ENCODE data around the gene TSEN54. TPM values are rescaled to one million over a fixed set of nuclear protein-coding genes. Genes with fewer than 3 reads are reported as not detected.

The TSEN54 gene
- total RNA-seq, 2 experiments from 2014 or later, result 55.6 to 60.5 TPM

- POLR2A ChIA-PET, result no interaction called here
- no peaks in the 10 kb centered on the region for H3K9me3 Mint-ChIP-seq
- CTCF ChIA-PET, result no interaction called here
These were observed 25.2 kb upstream of the TSEN54 start for GRCh38 chr17:75490953-75491649.

DNA sequence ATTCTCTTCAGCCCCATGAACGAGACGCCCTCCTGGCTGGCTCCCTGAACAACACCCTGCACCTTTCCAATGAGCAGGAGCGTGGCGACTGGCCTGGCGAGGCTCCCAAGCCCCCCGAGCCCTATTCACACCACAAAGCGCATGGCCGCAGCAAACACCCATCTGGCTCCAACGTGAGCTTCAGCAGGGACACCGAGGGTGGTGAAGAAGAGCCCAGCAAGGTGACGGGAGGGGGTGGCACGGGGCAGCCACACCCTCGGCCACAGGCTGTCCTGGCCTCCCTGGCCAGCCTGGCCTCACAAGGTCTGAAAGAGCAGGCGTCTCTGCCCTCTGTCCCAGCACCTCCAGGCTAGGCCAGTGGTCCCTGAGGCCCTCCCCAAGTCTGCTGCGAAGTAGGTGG lies 24.6 kb upstream of the TSEN54 start:
- Mint-ChIP-seq H3K27ac (no peak overlapping the region), H3K4me1 (peaks cover 18% of the 10 kb centered on the region), H3K9me3 (no peaks in the 10 kb centered on the region), H3K36me3 (ENCODE audit: low read depth) (peaks cover 10% of the 10 kb centered on the region), H3K4me3 (no peak overlapping the region), H3K27me3 (no peaks in the 10 kb centered on the region)
- POLR2A ChIA-PET, result no interaction called here
- CTCF ChIA-PET, result no interaction called here
- no peak for DNase-seq

More at GRCh38 chr17:75490953-75491649, 25.2 kb upstream of the TSEN54 start:
- H3K27ac Mint-ChIP-seq, result no peak overlapping the region
- no peak for DNase-seq
- peaks cover 23% of the 10 kb centered on the region for H3K4me1 Mint-ChIP-seq
- H3K4me3 Mint-ChIP-seq, result no peak overlapping the region
- no peaks in the 10 kb centered on the region for H3K27me3 Mint-ChIP-seq
- H3K36me3 Mint-ChIP-seq (ENCODE audit: low read depth), result peaks cover 15% of the 10 kb centered on the region

GRCh38 chr17:75492555-75493168 lies 23.7 kb upstream of the TSEN54 start:
- H3K36me3 Mint-ChIP-seq (ENCODE audit: low read depth), result peaks cover 12% of the 10 kb centered on the region
- peaks cover 8% of the 10 kb centered on the region for H3K4me1 Mint-ChIP-seq
- no peak for DNase-seq
- H3K27me3 Mint-ChIP-seq, result no peaks in the 10 kb centered on the region
- ChIA-PET CTCF (no interaction called here), POLR2A (interaction anchor here (0.9 kb wide), 1 partner anchor 36 kb away, joined by 3 read pairs; the partner anchor contains the start of gene TMEM94)
- H3K4me3 Mint-ChIP-seq, result no peak overlapping the region
- no peaks in the 10 kb centered on the region for H3K9me3 Mint-ChIP-seq
- no peak overlapping the region for H3K27ac Mint-ChIP-seq

GRCh38 chr17:75493476-75494129 lies 22.7 kb upstream of the TSEN54 start:
- peaks cover 15% of the 10 kb centered on the region for H3K36me3 Mint-ChIP-seq (ENCODE audit: low read depth)
- no peaks in the 10 kb centered on the region for H3K9me3 Mint-ChIP-seq
- peaks cover under 1% of the 10 kb centered on the region for H3K4me1 Mint-ChIP-seq
- no peak overlapping the region for H3K4me3 Mint-ChIP-seq
- no peaks in the 10 kb centered on the region for H3K27me3 Mint-ChIP-seq
- POLR2A ChIA-PET, result no interaction called here
- no peak overlapping the region for H3K27ac Mint-ChIP-seq
- CTCF ChIA-PET, result no interaction called here
- DNase-seq, result no peak

GRCh38 chr17:75494326-75494877 lies 21.9 kb upstream of the TSEN54 start:
- no peak overlapping the region for H3K27ac Mint-ChIP-seq

DNA sequence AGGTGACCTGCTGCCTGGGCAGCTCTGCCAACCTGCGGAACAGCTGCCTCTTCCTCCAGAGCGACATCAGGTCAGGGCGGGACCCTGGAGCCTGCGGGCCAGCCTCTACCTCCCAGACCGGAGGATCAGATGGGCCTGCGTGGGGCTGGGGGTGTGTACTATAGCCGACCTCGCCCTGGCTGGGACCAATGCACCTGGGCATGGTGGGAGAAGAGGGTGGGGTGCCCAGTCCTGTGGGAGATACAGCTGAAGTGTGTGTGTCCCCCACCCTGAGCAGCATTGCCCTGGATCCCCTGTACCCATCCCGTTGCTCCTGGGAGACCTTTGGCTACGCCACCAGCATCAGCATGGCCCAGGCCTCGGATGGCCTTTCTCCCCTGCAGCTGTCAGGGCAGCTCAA lies 20.3 kb upstream of the TSEN54 start:
- H3K36me3 Mint-ChIP-seq (ENCODE audit: low read depth), result peaks cover 13% of the 10 kb centered on the region
- H3K27ac Mint-ChIP-seq, result no peak overlapping the region
- no peaks in the 10 kb centered on the region for H3K27me3 Mint-ChIP-seq
- no peaks in the 10 kb centered on the region for H3K9me3 Mint-ChIP-seq
- DNase-seq, result no peak
- POLR2A ChIA-PET, result interaction anchor here (1.1 kb wide), 1 partner anchor 39 kb away, joined by 3 read pairs; no protein-coding TSS in a partner anchor
- CTCF ChIA-PET, result no interaction called here
- no peaks in the 10 kb centered on the region for H3K4me1 Mint-ChIP-seq
- H3K4me3 Mint-ChIP-seq, result no peak overlapping the region

More at GRCh38 chr17:75494326-75494877, 21.9 kb upstream of the TSEN54 start:
- Mint-ChIP-seq H3K4me3 (no peak overlapping the region), H3K36me3 (ENCODE audit: low read depth) (peaks cover 15% of the 10 kb centered on the region), H3K4me1 (no peaks in the 10 kb centered on the region), H3K9me3 (no peaks in the 10 kb centered on the region), H3K27me3 (no peaks in the 10 kb centered on the region)
- DNase-seq, result no peak
- ChIA-PET CTCF (no interaction called here), POLR2A (no interaction called here)

- H3K4me1 Mint-ChIP-seq, result no peaks in the 10 kb centered on the region
- POLR2A ChIA-PET, result interaction anchor here (0.7 kb wide), 2 partner anchors 9 to 42 kb away, joined by 3 read pairs; partner anchors contain the start of gene TMEM94
- no peaks in the 10 kb centered on the region for H3K27me3 Mint-ChIP-seq
- no peak for DNase-seq
- peaks cover 8% of the 10 kb centered on the region for H3K36me3 Mint-ChIP-seq (ENCODE audit: low read depth)
- CTCF ChIA-PET, result interaction anchor here (1.6 kb wide), 1 partner anchor 11 kb away, joined by 4 read pairs; no protein-coding TSS in a partner anchor
- no peak overlapping the region for H3K27ac Mint-ChIP-seq
- no peak overlapping the region for H3K4me3 Mint-ChIP-seq
- H3K9me3 Mint-ChIP-seq, result no peaks in the 10 kb centered on the region
These were observed 18.1 kb upstream of the TSEN54 start for GRCh38 chr17:75498039-75498725.

DNA sequence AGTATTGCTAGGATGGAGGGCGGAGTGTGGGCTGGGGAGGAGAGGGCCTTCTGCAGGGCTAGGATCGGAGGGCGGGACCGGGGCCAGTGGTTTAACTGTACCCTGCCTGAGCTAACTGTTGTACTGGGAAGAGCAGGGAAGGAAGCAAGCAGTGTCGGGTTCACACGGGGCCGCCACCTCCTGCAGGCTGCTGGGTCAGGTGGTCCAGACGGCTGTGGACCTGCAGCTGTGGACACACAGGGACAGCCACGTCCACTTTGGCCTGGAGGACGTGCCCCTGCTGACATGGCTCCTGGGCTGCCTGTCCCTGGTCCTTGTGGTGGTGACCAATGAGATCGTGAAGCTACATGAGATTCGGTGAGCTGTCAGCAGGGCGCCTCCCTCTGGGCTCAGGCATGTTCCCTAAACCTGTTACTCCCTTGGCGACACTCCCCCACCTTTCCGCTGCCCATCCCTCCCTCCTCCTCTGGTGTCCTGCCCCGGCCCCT lies 17.6 kb upstream of the TSEN54 start:
- no peaks in the 10 kb centered on the region for H3K27me3 Mint-ChIP-seq

DNA sequence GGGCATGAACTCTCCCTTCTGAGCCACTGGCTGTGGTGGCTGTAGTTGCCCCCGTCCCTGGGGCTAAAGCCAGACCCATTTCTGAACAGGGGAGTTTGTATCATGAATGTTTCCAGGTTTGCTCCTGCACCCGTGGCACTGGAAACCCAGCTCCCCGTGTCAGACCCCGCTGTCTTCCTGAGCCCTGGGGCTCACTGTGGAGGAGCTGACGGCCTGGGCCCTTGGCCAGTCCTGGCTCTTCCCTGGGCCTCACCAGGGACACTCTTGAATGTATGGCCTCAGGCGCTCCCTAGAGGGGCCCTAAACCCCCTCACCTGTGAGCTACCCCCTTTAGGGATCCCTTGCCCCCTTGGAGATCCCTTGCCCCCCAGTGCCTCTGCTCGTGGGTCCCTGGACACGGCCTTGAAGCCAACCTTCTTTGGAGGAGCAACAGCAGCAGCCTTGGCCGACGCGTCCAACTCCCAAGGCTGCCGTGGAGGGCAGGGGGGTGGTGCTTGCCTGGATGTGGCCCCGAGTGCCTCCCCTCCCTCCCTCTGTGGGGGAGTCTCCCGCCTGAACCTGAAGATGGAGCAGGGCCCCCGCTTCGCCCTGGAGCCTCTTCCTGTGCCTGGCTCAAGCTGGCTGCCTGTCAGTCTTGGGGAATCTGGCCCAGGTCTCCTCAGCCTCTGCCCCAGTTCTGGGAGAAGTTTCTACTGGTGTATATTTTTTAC lies 16.9 kb upstream of the TSEN54 start:
- no peaks in the 10 kb centered on the region for H3K9me3 Mint-ChIP-seq
- H3K4me1 Mint-ChIP-seq, result no peaks in the 10 kb centered on the region
- ChIA-PET POLR2A (interaction anchor here (0.7 kb wide), 1 partner anchor 9 kb away, joined by 3 read pairs; no protein-coding TSS in a partner anchor), CTCF (interaction anchor here (1.6 kb wide), 1 partner anchor 12 kb away, joined by 4 read pairs; no protein-coding TSS in a partner anchor)
- no peak overlapping the region for H3K4me3 Mint-ChIP-seq
- H3K36me3 Mint-ChIP-seq (ENCODE audit: low read depth), result peaks cover 6% of the 10 kb centered on the region
- H3K27ac Mint-ChIP-seq, result no peak overlapping the region
- DNase-seq, result no peak
- no peaks in the 10 kb centered on the region for H3K27me3 Mint-ChIP-seq

More for the DNA sequence above, 17.6 kb upstream of the TSEN54 start:
- POLR2A ChIA-PET, result interaction anchor here (0.7 kb wide), 1 partner anchor 9 kb away, joined by 3 read pairs; no protein-coding TSS in a partner anchor
- CTCF ChIA-PET, result interaction anchor here (1.6 kb wide), 1 partner anchor 11 kb away, joined by 4 read pairs; no protein-coding TSS in a partner anchor
- Mint-ChIP-seq H3K9me3 (no peaks in the 10 kb centered on the region), H3K27ac (no peak overlapping the region), H3K4me3 (no peak overlapping the region), H3K4me1 (no peaks in the 10 kb centered on the region), H3K36me3 (ENCODE audit: low read depth) (peaks cover 8% of the 10 kb centered on the region)
- DNase-seq, result no peak

- H3K27me3 Mint-ChIP-seq, result no peaks in the 10 kb centered on the region
- POLR2A ChIA-PET, result interaction anchor here (0.6 to 0.8 kb wide), 2 partner anchors 18 to 44 kb away, joined by 3 read pairs; partner anchors contain the start of gene TMEM94
- peaks cover 5% of the 10 kb centered on the region for H3K36me3 Mint-ChIP-seq (ENCODE audit: low read depth)
- no peaks in the 10 kb centered on the region for H3K9me3 Mint-ChIP-seq
- H3K4me1 Mint-ChIP-seq, result no peaks in the 10 kb centered on the region
- H3K27ac Mint-ChIP-seq, result no peak overlapping the region
- CTCF ChIA-PET, result no interaction called here
- no peak for DNase-seq
- no peak overlapping the region for H3K4me3 Mint-ChIP-seq
These were observed 15.7 kb upstream of the TSEN54 start for GRCh38 chr17:75500419-75501216.

GRCh38 chr17:75501378-75502071 lies 14.8 kb upstream of the TSEN54 start:
- H3K27me3 Mint-ChIP-seq, result no peaks in the 10 kb centered on the region
- no peaks in the 10 kb centered on the region for H3K4me1 Mint-ChIP-seq
- ChIA-PET POLR2A (interaction anchor here (0.6 to 0.8 kb wide), 2 partner anchors 19 to 45 kb away, joined by 3 read pairs; partner anchors contain the start of gene TMEM94), CTCF (no interaction called here)
- H3K9me3 Mint-ChIP-seq, result no peaks in the 10 kb centered on the region
- peaks cover 5% of the 10 kb centered on the region for H3K36me3 Mint-ChIP-seq (ENCODE audit: low read depth)
- no peak overlapping the region for H3K4me3 Mint-ChIP-seq
- no peak overlapping the region for H3K27ac Mint-ChIP-seq
- DNase-seq, result no peak

Data from activated CD4-positive, alpha-beta memory T cell treated with anti-CD3 and anti-CD28 coated beads, Interleukin-2, amount 10 ng/mL, durations not matched to agents 7 days and 5 days (primary cell).